ENCODE data around the gene MGAT3. TPM values are rescaled to one million over a fixed set of nuclear protein-coding genes. Genes with fewer than 3 reads are reported as not detected.

Gene MGAT3
- total and polyA plus RNA-seq, 2 of the 8 experiments (the other 6 are each of a cell fraction or from before 2014, with no cell fraction given) = 4.3 to 9.2 TPM

- TF ChIP-seq CHD7 (IDR thresholded peaks at IDR 0.05; ENCODE audit: insufficient replicate concordance, low read length) (no peak), CBX5 (IDR thresholded peaks at IDR 0.05; ENCODE audit: low read depth, low read length) (no peak), KDM5A (IDR thresholded peaks at IDR 0.05; ENCODE audit: low read length) (no peak), SP4 (IDR thresholded peaks at IDR 0.05; ENCODE audit: low read length) (no peak), POU5F1 (IDR thresholded peaks at IDR 0.05; ENCODE audit: low read depth, low read length) (no peak), RAD21 (IDR thresholded peaks at IDR 0.05 in 1 of 2, conservative IDR thresholded peaks at IDR 0.05 in 1 of 2; ENCODE audit: low read depth in 2 of 2, low read length in 2 of 2) (no peak), RBBP5 (IDR thresholded peaks at IDR 0.05; ENCODE audit: borderline replicate concordance, low read depth, low read length) (no peak), NRF1 (IDR thresholded peaks at IDR 0.05; ENCODE audit: low read depth, low read length) (no peak), ZNF274 (IDR thresholded peaks at IDR 0.05; ENCODE audit: borderline replicate concordance, extremely low read depth, low read length) (no peak), ATF3 (IDR thresholded peaks at IDR 0.05; ENCODE audit: insufficient read depth, low read depth, low read length) (no peak), CTBP2 (IDR thresholded peaks at IDR 0.05; ENCODE audit: borderline replicate concordance, insufficient read depth, insufficient read length, low read length) (no peak)
Measured at GRCh38 chr22:39492186-39492585, 35.4 kb downstream of the MGAT3 start (continued).

Data from H1 (cell line).